HG03469 (cell line): ENCODE results near the gene LIMK1.
A peak's percentile ranks its signal among the peaks of the same experiment; 100 is the strongest.

Experiments used
- ATAC-seq: cut with Tn5 transposase; IDR thresholded peaks from one replicate; pipeline ENCODE4 v1.9.1; 2021; ENCODE audit warnings: mild to moderate bottlenecking, moderate library complexity, moderate number of reproducible peaks; ENCODE audit not compliant: unreplicated experiment

Gene LIMK1

DNA sequence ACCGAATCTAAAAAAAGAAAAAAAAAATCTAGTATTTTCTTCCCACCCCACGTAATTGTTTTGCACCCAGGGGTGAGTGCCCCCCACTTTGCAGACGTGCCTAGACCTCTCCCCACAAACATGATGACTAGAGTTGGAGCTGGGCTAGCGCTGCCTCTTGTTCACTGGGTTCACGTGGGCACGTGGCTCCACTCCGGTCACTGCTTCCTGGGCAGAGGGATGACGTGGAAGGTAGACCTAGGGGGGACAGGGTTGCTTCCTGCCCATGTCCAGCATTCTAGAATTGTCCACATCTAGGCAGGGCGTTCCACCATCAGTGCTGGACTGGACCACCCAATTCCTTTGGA, 861 bp upstream of the LIMK1 start:
- ATAC-seq, result no peak

DNA sequence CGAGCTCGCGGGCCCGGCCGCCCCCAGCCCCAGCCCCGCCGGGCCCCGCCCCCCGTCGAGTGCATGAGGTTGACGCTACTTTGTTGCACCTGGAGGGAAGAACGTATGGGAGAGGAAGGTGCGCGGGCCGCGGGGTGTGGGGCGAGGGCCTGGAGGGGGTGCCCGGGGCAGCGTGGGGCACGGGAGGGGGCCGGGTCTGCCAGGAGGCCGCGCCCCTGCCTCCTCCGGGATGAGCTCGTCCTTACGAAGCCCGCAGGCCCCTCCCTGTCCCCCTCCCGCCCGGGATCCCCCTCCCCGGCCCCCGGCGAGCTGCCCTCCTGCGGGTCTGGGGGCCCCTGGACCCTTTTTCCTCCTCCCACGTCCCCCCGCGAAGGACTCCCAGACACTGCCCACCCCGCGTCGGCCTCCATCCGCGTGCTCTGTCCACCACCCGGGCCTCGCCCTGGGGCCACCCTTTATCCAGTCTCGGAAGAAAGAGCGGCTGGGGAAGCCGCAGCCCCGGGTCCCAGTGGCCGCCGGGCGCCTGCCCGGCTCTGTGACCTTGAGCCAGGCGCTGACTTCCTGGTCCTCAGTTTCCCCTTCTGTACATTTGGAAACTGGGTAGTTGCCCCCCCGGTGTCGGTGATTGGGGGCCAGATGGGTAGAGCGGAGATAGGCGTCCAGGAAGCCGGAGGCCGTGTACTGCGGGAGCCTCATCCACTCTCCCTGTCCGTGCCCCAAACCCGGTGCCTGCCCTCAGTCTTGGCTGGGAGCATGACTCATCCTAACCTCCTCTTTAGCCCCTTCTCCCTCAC, 521 bp downstream of the LIMK1 start:
- no peak for ATAC-seq

DNA sequence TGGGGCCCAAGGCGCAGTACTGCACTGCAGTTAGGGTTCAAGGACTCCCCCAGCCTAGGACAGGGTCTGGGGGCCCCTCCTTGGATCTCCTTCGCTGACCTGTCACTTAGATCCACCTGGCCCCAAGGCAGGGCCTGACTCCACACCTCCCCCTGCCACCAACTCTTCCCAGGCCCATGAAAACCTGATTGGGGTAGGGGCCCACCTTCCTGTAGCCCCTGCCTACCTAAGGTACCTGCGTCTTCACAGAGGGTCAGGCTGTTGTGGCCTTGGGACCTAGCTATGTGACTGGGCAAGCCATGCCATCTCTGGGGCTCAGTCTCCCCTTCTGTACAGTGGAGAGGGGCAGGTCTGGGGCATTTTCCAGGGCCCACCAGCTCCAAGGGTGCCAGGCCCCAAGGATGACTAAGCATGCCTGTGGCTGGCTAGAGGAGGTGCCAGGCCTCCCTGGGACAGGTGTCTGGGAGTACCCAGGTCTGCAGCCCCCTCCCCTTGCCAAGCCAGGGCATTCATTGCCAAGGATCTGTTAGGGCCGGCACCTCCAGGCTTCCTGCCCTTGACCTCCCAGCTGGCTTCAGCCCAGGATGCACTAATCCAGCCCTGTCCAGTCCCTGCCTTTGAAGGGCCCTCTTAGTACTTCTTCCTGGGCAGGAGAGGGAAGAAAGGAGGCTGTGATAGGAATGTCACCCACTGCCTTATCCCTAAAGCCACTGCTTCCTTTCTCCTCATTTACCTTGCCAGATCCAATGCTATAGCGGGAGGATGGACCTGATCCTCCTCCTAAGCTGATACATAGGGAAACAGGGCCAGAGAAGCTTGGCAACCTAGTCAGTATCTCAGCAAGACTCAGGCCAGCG, 1.3 kb downstream of the LIMK1 start:
- no peak for ATAC-seq

DNA sequence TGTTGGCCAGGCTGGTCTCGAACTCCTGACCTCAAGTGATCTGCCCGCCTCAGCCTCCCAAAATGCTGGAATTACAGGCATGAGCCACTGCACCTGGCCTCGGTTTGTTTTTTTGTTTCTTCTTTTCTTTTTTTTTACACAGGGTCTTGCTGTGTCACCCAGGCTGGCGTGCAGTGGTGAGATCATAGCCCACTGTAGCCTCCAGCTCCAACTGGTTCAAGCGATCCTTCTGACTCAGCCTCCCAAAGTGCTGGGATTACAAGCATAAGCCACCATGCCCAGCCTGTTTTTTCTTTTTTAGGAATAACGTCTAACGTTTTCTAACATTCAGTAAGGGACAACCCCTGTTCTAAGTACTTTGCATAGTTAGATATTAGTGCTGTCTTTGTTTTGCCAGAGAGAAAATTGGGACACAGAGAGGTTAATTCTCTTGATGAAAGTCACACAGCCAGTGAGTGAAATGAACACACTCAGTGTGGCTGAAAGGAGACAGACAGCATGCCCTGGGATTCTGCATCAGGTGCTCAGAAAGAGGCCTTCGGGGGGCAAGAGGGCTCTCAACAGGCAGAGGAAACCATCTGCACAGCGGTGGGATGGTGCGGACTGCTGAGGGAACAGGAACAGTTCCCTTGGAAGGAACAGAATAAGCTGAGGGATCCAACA, 4.3 kb downstream of the LIMK1 start:
- ATAC-seq, result no peak

DNA sequence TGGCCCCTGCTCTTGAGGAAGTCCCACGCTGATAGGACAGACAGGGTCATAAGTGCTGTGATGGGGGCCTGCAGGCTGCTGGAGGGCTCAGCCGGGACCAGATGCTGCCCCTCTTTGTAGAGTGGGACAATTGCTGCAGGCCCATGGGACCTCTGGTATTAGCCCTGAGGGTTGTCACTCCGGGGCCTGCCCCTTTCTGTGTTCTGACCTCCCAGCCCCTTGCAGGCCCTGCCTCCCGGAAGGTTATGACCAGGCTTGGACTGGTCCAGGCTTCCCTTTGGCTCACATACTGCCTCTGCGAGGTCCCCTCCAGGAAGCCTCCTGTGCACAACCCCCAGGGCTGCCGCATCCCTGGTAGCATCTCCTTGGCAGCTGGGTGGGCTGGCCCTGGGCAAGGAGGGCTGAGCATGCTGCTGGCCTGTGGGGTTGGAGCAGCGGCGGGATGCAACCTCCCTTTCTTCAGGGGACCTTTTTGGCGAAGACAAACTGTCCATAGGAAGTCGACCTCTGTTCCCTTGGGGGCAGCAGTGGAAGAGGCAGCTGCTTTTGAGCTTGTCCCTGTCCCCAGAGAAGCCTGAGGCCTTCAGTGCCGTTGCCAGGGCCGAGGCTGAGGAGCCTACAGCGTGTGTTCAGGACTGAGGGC, 8.8 kb downstream of the LIMK1 start:
- no peak for ATAC-seq

DNA sequence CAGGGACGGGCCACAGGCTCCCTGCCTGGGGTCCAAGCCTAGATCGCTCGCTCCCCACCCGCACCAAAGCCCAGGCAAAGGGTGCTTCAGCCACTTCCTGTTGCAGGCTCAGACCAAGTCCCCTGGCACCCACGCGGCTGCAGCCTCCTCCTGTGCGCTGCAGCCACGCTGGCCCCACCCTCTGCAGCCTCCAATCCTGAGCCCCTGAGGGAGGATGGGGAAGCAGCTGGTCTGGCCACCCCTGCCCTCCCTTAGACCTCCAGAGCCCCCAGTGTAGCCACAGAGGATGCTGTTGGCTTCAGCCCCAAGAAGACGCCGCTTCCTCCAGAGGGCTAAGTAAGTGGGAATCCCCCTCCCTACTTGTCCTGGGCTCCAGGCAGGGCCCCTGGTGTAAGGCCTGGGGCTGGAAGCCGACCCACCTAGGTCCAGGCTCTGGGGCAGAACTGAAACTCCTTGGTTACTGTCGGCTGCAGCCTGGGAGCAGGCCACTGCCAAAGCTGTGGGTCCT, 9.4 kb downstream of the LIMK1 start:
- peak; percentile 40 for ATAC-seq

DNA sequence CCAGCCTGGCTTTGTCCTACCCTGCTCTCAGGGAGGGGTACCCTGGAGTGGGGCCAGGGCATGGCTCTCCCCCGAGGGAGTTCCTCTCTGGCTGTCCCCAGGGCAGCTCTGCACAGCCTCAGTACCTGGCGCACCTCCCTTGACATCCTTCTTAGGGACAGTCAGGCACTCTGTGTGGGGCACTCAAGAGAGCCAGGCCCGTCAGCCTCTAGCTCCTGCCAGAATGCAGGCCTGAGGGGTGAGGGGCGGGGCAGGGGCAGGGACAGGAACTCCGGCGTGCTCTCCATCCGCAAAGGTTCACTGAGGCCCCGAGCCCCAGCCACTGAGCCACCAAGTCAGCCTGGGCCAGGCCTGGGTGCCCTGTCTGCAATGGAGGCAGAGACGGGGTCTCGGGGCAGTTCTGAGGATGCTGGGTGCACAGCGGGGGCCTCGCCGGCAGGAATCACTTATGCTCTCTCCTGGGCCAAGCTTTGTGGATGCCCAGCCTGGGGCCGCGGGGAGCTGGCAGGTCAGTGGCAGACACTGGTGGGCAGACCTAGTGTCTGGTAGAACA, 10.1 kb downstream of the LIMK1 start:
- ATAC-seq, result no peak

DNA sequence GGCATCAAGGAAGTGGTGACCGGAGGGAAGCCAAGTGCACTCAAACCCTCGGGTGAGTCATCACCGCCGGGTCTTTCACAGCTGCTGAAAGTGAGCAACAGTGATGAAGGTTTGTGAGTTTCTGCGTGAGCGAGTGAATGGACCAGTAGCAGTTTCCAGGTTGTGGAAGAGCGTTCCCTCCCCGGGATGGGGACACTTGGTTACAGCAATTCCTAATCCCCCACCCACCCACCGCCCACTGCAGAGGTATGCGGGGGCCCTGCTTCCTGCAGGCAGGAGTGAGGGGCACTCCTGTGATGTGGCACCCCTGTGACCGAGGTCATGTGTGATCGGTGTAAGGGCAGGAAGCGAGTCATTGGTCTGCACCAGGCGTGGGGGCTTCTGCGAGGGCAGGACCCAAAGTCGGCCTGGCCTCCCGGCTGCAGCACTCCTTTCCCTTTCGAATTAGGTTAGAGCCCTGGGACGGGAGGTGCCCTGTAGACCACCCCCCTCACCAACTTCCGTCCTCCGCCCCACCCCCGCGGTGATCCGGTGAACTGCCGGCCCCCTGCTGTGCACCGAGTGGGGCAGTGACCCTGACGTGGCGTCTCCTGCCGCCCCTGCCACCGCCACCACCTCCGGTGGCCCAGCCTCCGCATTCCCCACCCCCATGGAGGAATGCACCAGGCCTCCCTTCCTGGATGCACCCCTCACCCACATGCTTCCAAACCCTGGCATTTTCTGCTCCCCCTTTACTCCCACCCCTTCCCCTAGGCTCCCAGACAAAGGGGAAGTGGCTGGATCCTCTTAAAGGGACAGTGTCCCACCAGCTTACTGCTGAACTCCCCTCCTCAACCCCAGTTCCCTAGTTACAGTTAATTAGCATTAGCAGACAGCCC, 10.9 kb downstream of the LIMK1 start:
- no peak for ATAC-seq

DNA sequence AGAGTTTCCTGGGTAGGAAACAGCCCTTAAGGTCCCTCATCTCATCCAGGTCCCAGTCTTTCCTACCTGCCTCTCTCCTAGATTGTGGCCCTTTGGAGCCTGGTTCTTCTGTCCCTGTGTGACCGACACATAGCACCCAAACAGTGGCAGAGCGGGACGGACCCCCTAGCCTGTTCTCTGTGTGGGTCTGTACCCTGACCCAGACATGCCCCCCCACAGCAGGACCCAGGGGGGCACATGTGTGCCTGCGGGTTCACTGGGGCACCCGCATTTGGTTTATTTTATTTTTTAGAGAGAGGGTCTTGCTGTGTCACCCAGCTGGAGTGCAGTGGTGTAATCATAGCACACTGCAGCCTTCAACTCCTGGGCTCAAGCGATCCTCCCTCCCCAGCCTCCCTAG, 11.5 kb downstream of the LIMK1 start:
- ATAC-seq, result no peak

DNA sequence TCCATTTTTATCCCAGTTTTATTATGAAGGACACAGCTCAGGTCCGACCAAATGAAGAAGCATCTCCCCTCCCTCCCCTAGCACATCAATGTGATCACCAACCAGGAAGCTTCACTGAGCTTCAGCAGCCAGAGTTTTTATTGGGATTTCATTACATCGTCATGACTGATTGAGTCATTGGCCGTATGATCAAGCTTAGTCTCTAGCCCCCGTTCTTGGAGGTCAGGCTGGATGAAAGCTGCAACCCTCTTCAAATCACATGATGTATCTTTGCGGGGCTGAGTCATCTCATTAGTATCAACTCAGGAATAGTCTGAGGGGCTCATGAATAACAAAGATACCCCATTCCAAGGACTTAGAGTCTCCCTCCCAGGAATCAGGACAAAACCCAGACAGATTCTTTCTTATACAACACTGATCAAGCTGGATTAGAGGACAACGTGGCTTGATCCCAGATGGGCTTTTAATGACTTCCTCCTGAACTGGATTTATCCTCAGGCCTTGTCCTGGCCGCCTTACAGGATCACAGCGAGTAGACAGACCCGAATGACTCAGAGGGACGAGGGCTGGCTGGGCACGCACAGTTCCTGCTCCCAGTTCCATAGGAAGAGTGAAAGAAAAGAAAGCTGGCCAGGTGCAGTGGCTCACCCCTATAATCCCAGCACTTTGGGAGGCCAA, 14.5 kb downstream of the LIMK1 start:
- ATAC-seq, result no peak

DNA sequence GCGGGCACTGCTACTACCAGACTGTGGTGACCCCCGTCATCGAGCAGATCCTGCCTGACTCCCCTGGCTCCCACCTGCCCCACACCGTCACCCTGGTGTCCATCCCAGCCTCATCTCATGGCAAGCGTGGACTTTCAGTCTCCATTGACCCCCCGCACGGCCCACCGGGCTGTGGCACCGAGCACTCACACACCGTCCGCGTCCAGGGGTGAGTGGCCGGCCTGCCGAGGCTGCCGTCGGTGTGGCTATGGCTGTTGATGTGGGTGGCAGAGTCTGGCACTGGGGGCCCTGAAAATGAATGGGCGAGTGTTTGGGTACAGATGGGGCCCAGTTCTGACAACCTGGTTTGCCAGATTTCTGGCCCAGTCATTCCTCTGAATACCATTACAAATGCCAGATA, 15.4 kb downstream of the LIMK1 start:
- no peak for ATAC-seq

DNA sequence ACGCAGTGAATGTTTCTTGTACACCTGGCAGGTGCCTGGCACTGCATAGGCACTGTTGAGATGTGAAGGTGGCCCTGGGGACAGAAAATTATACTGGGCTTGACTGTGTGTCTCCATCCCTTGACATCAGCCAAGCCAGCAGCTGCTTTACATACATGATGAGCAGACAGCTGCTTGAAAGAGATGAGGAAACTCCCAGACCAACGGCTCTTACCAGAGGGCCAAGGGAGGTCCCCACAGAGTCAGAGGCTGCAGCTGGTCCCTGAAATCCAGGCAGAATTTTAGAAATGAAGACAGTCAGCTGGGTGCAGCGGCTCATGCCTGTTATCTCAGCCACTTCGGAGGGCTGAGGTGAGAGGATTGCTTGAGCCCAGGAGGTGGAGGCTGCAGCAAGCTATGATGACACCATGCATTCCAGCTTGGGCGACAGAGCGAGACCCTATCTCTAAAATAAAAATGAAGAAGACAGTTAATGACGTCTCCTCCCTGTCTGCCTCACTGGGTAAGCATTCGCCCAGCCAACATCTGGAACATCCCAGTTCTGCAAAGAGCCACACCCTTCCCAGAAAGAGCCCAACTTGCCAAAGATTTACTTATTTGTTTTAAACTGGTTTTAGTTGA, 17.6 kb downstream of the LIMK1 start:
- peak; percentile 53 for ATAC-seq

DNA sequence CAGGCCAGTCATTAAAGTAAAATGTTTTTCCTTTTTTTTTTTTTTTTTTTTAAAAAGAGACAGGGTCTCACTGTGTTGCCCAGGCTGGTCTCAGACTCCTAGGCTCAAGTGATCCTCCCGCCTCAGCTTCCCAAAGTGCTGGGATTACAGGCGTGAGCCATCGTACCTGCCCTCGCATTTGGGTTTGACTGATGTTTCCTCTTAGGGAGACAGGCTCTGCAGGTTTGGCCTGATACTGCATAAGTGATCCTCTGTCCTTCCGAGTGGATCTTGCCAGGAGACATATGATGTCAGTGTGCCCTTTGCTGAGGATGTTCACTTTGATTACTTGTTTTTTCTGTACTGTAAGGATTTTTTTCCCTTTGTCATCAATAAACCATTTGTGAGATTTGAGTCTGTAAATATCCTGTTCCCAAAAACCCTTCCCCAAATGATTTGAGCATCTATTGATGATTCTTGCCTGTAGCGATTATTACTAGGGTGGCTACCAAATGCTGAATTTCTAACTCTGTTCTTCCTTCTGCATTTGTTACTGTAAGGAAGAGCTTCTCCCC, 19.7 kb downstream of the LIMK1 start:
- ATAC-seq, result no peak

DNA sequence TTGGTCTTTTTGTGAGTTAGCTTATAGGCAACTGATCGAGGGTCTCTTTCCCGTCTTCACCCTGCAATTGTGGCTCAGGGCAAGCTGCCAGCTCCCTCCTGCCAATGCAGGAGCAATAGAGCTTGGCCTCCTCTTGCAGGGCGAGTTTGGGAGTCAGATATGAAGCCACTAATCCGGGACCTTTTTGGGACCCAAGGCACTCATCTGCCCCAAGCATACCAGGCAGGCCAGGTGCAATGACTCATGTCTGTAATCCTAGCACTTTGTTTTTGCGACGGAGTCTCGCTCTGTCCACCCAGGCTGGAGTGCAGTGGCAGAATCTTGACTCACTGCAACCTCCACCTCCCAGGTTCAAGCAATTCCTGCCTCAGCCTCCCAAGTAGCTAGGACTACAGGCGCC, 21.1 kb downstream of the LIMK1 start:
- no peak for ATAC-seq

DNA sequence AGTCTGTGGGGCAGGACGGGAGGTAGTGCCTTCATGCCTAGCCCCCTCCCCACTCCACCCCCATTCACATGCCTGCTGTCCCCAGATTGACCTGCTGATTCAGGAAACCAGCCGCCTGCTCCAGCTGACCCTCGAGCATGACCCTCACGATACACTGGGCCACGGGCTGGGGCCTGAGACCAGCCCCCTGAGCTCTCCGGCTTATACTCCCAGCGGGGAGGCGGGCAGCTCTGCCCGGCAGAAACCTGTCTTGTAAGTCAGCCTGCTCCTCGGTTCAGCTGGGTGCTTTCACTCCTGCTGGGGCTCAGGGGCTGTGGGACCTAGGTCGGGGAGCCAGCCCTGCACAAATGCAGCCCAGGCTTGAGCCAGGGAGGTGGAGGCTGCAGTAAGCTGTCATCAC, 22.4 kb downstream of the LIMK1 start:
- ATAC-seq, result no peak

DNA sequence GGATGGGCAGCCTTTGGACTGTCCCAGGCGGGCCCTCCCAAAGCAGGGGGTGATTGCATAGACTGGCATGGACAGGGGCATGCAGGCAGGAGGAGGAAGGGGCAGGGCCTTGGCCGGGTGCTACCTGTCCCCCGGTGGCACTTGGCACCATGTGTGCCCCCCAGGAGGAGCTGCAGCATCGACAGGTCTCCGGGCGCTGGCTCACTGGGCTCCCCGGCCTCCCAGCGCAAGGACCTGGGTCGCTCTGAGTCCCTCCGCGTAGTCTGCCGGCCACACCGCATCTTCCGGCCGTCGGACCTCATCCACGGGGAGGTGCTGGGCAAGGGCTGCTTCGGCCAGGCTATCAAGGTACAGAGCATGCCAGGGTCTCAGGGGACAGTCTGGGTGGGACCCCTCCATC, 23.2 kb downstream of the LIMK1 start:
- ATAC-seq, result no peak

DNA sequence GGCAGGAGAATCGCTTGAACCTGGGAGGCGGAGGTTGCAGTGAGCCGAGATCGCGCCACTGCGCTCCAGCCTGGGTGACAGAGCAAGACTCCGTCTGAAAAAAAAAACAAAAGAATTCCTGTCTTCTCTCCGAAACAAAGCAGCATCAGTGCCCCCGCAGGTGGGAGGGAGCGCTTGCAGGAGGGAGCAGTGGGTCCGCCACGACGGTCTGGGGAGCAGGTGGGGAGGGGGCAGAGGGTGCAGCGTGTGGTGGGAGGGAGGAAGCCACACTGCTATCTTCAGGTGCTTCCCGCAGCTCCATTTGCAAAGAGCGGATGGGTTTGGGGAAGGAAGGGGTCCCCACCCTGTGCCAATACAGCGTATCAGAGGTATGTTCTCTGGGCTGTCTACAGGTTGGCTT, 31.7 kb downstream of the LIMK1 start:
- ATAC-seq, result no peak

DNA sequence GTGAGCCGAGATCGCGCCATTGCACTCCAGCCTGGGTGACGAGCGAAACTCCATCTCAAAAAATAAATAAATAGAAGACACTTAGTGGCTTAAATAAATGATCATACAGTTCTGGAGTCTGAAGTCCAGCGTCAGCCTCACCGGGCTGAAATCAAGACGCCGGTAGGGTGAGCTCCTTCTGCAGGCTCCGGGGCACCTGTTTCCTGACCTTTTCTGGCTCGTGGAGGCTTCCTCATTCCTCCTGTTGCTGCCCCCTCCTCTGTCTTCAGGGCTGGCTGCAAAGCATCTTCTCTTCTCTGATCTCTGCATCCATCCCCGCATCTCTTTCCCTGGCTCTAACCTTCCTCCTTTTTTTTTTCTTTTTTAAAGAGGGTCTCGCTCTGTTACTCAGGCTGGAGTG, 32.8 kb downstream of the LIMK1 start:
- ATAC-seq, result no peak

DNA sequence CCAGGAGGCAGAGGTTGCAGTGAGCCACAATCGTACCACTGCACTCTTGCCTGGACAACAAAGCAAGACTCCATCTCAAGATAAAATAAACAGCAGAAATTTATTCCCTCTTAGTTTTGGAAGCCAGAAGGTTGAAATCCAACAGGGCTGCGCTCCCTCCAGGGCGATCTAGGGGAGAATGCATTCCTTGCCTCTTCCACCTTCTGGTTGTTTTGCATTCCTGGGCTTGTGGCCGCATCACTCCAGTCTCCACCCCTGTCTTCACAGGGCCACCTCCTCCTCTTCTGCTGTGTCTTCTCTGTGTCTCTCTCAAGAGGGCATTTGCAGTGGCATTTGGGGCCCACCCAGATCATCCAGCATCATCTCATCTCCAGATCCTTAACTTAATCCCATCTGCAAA, 36.2 kb downstream of the LIMK1 start:
- ATAC-seq, result no peak
